Spleen (tissue), 7 donors: Measurements from ENCODE around the gene PSMB8.

ENCODE experiments used
- CTCF ChIP-seq, 11 experiments: fragments of 200-600 bp in 7 of 11; fragments of 450-650 bp in 4 of 11; sonication (generic) in 4 of 11; IDR thresholded peaks in 8 of 11; conservative IDR thresholded peaks in 3 of 11; 1 replicate in 7 of 11; 2 replicates in 4 of 11; pipeline versions ENCODE4 v1.4.0 to v1.8.0; 2016 to 2021; ENCODE audit warnings: antibody characterized with exemption in 11 of 11, inconsistent platforms in 4 of 11, mild to moderate bottlenecking in 1 of 11
- POLR2AphosphoS5 ChIP-seq, 3 donors: sonication (generic); formaldehyde crosslinking; IDR thresholded peaks; one replicate each; pipeline ENCODE4 v1.5.1; 2017; ENCODE audit warnings: antibody characterized with exemption in 3 of 3
- donor health status: DM: no; HTN: no; CAD: no; lungs with moderate emphysema.
- donor health status: DM: no; HTN: no; CAD: no.
- donor health status: DM: no; HTN: no; CAD: no.

GRCh38 chr6:32865724-32866443, 22.0 kb upstream of the PSMB8 start:
- TF ChIP-seq CTCF (IDR thresholded peaks at IDR 0.05 in 8 of 11, conservative IDR thresholded peaks at IDR 0.05 in 3 of 11) (no peak), POLR2AphosphoS5 (IDR thresholded peaks at IDR 0.05) (peak in 1 of 3 donors; percentile 60)
